HFFc6 (cell line): ENCODE data around the gene DDX5. TPM values are rescaled to one million over a fixed set of nuclear protein-coding genes. Genes with fewer than 3 reads are reported as not detected.

ENCODE experiments used
- DNase-seq: peaks from one replicate; pipeline ENCODE4 v3.0.0-alpha.2; 2018
- H3K27ac Mint-ChIP-seq: 2 replicates; pipeline ENCODE4 v1.8.0; 2020; ENCODE audit warnings: mild to moderate bottlenecking, mixed read lengths
- H3K27me3 Mint-ChIP-seq: 2 replicates; pipeline ENCODE4 v1.8.0; 2021; ENCODE audit warnings: mild to moderate bottlenecking, moderate library complexity, mixed read lengths; ENCODE audit not compliant: insufficient read depth
- H3K36me3 Mint-ChIP-seq: 2 replicates; pipeline ENCODE4 v1.8.0; 2021; ENCODE audit warnings: low read depth, mixed read lengths
- H3K4me1 Mint-ChIP-seq: 2 replicates; pipeline ENCODE4 v1.8.0; 2020; ENCODE audit warnings: low read depth, mixed read lengths
- H3K4me3 Mint-ChIP-seq: 2 replicates; pipeline ENCODE4 v1.8.0; 2020; ENCODE audit warnings: mild to moderate bottlenecking, moderate library complexity, mixed read lengths
- H3K9me3 Mint-ChIP-seq: 2 replicates; pipeline ENCODE4 v1.8.0; 2020; ENCODE audit warnings: mild to moderate bottlenecking, mixed read lengths
- total RNA-seq, 6 experiments: library from RNA; stranded (reverse); fragmentation: NEBNext Ultra II Directional; extraction: Animal tissue kit (Norgen Biotek cat#: 25700); gene quantifications; 2 replicates in 1 of 6; 3 replicates in 5 of 6; pipeline ENCODE4 v1.2.3, GENCODE V29; 2021
- TF ChIP-seq, protein P1 (sequence below): fragments of 200-600 bp; sonication (generic); IDR thresholded peaks from 2 replicates; pipeline ENCODE4 v1.5.0; 2021; ENCODE audit warnings: antibody characterized with exemption, mild to moderate bottlenecking

The DDX5 gene
- total RNA-seq, 6 experiments from 2014 or later: 537 to 635 (median 600) TPM

DNA sequence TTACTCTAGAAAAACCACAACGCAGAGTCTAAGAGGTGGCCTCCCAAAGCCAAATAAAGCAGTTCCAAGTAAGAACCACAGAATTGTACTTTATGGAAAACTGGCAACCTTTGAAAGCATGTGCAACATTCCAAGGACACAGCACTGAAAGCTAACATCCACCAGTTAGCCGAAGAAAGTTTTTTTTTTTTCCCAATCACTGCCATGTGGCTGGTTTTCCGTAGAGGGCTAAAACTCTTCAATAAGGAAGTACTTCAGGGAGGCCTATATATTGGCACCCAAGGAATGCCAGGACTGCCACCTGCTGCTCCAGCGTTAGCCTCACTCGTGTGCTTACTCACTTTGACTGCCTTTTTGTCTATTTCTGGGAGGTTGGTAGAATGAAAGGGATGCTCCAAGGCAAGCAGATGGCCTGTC lies 25.9 kb upstream of the DDX5 start:
- peaks cover 46% of the 10 kb centered on the region for H3K36me3 Mint-ChIP-seq

DNA sequence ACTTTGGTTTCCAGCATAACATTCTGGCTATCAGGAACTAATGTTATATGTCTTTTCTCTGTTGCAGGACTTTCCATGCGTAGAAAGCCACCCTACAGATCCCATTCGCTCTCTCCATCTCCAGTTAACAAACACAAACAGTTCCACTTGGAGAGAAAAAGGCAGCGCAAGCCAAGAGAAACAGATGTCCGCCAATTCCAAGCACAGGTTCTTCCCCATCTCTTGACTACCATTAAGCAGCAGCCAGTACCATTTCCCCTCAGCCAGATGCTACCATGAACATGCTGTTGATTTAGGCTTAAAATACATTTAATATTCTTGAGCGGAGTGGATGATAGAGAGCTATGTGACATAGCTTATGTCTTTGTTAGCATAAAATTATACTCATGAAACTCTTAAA lies 23.1 kb upstream of the DDX5 start:
- Mint-ChIP-seq H3K4me1 (peaks cover 17% of the 10 kb centered on the region; the same call in 1 of the 2 replicates), H3K4me3 (no peak overlapping the region), H3K27me3 (peaks cover 11% of the 10 kb centered on the region), H3K9me3 (no peaks in the 10 kb centered on the region), H3K27ac (peak overlapping the region; percentile 1), H3K36me3 (peaks cover 44% of the 10 kb centered on the region)
- no peak for DNase-seq
- TF ChIP-seq, protein P1, sequence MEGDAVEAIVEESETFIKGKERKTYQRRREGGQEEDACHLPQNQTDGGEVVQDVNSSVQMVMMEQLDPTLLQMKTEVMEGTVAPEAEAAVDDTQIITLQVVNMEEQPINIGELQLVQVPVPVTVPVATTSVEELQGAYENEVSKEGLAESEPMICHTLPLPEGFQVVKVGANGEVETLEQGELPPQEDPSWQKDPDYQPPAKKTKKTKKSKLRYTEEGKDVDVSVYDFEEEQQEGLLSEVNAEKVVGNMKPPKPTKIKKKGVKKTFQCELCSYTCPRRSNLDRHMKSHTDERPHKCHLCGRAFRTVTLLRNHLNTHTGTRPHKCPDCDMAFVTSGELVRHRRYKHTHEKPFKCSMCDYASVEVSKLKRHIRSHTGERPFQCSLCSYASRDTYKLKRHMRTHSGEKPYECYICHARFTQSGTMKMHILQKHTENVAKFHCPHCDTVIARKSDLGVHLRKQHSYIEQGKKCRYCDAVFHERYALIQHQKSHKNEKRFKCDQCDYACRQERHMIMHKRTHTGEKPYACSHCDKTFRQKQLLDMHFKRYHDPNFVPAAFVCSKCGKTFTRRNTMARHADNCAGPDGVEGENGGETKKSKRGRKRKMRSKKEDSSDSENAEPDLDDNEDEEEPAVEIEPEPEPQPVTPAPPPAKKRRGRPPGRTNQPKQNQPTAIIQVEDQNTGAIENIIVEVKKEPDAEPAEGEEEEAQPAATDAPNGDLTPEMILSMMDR: no peak

More for the DNA sequence above, 25.9 kb upstream of the DDX5 start:
- peaks cover 21% of the 10 kb centered on the region; the same call in 1 of the 2 replicates for H3K4me1 Mint-ChIP-seq
- H3K27ac Mint-ChIP-seq: peak overlapping the region; percentile 75
- TF ChIP-seq, protein P1: no peak
- H3K9me3 Mint-ChIP-seq: no peaks in the 10 kb centered on the region
- H3K4me3 Mint-ChIP-seq: 0 out of 2 replicates have a peak overlapping the region, but pooled peaks have one; percentile 20
- H3K27me3 Mint-ChIP-seq: peaks cover 24% of the 10 kb centered on the region
- no peak for DNase-seq

DNA sequence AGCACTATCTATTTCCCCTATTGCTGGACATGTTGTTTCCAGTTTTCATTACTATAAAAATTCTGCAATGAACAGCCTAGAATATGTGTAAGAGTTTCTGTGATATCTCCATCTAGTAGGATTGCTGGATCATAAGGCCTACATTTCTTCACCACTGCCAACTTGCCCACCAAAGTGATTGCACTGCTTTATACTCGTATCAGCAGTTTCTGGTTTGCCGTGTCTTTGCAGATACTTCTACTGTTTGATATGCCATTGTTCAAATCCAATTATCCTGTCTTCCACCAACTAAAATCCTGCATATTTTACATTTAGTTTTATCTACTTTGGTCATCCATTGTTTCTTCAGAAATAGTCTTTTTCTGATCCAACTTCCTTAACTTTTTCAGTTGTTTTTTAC lies 21.8 kb upstream of the DDX5 start:
- H3K4me1 Mint-ChIP-seq: peaks cover 11% of the 10 kb centered on the region; the same call in 1 of the 2 replicates
- peak overlapping the region; percentile 56 for H3K27ac Mint-ChIP-seq
- peaks cover 32% of the 10 kb centered on the region for H3K36me3 Mint-ChIP-seq
- peaks cover 5% of the 10 kb centered on the region; the same call in 1 of the 2 replicates for H3K27me3 Mint-ChIP-seq
- DNase-seq: no peak
- H3K4me3 Mint-ChIP-seq: no peak overlapping the region
- H3K9me3 Mint-ChIP-seq: no peaks in the 10 kb centered on the region
- TF ChIP-seq, protein P1: no peak

- Mint-ChIP-seq H3K4me3 (no peak overlapping the region), H3K27me3 (peaks cover 2% of the 10 kb centered on the region; the same call in 1 of the 2 replicates), H3K36me3 (peaks cover 10% of the 10 kb centered on the region), H3K27ac (no peak overlapping the region), H3K4me1 (no peaks in the 10 kb centered on the region), H3K9me3 (no peaks in the 10 kb centered on the region)
- DNase-seq: no peak
- TF ChIP-seq, protein P1: no peak
These were observed 14.3 kb upstream of the DDX5 start for GRCh38 chr17:64520359-64520758.

DNA sequence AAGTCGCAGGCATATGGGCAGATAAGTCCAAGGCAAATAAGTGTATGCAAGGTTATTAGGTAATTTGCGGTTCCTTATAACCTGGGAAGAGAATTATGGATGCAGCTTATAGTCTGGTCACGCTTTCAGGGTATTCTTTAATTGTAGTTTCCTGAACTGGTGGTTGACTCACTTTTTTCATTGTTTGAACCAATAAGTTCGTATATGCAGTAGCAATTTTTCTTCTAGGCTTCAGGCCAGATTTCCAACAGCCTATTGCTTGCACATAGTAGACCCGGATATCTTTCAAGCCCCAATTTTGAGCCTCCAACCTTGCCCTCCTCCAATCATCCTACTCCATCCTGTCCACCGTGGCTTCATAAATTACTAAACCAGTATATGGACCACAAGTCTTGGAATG lies 13.5 kb upstream of the DDX5 start:
- no peak for DNase-seq
- Mint-ChIP-seq H3K4me3 (no peak overlapping the region), H3K4me1 (no peaks in the 10 kb centered on the region), H3K36me3 (peaks cover 10% of the 10 kb centered on the region), H3K27me3 (peaks cover 2% of the 10 kb centered on the region; the same call in 1 of the 2 replicates), H3K9me3 (no peaks in the 10 kb centered on the region), H3K27ac (no peak overlapping the region)
- TF ChIP-seq, protein P1: no peak

DNA sequence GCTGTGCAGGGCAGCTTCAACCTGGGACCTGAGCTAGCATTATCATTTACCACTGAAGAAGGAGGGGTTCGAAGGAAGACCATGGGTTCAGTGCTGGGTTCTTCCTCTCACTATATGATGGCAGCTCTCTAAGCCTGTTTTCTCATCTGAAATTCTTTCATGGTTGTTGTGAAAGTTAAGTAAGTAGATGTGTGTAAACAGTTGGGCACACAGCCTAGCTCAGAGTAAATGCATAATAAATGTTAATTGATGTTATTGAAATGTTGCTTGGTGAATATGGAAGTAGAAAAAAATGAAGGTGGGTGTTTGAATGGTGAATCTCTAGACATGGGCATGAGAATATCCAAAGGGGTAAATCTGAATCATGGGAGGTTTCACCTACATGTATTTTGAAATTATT lies 9.7 kb upstream of the DDX5 start:
- no peak overlapping the region for H3K4me3 Mint-ChIP-seq
- H3K4me1 Mint-ChIP-seq: no peaks in the 10 kb centered on the region
- H3K27me3 Mint-ChIP-seq: peaks cover 2% of the 10 kb centered on the region; the same call in 1 of the 2 replicates
- H3K36me3 Mint-ChIP-seq: peaks cover 20% of the 10 kb centered on the region
- DNase-seq: no peak
- peak overlapping the region; percentile 1; the same call in 1 of the 2 replicates for H3K27ac Mint-ChIP-seq
- H3K9me3 Mint-ChIP-seq: no peaks in the 10 kb centered on the region
- TF ChIP-seq, protein P1: no peak
